GM18868 (cell line): ENCODE results near the gene CCDC3.
"Not testable (repeated sequence)": the region's sequence is repeated elsewhere in the genome, so short reads cannot be mapped to it uniquely, and the experiment has no call there.

Source experiments
- ATAC-seq: cut with Tn5 transposase; IDR thresholded peaks from one replicate; pipeline ENCODE4 v1.9.1; 2021; ENCODE audit warnings: mild to moderate bottlenecking, moderate library complexity; ENCODE audit not compliant: unreplicated experiment

Gene CCDC3

GRCh38 chr10:13001041-13001886 is at the start of gene CCDC3:
TSS of gene CCDC3 (minus strand) at chr10:13001713. CDS start at chr10:13001570, 143 bp downstream.
- no peak for ATAC-seq

- no peak for ATAC-seq
These were observed 49.7 kb upstream of the CCDC3 start for GRCh38 chr10:13051126-13051694.

GRCh38 chr10:13049774-13050420 is 48.4 kb upstream of the CCDC3 start:
- ATAC-seq = no peak

- ATAC-seq = no peak
These were observed 47.2 kb upstream of the CCDC3 start for GRCh38 chr10:13048762-13049161.

- ATAC-seq = no peak
These were observed 46.2 kb upstream of the CCDC3 start for GRCh38 chr10:13047529-13048206.

- ATAC-seq = no peak
These were observed 45.5 kb upstream of the CCDC3 start for GRCh38 chr10:13046851-13047528.

GRCh38 chr10:13043520-13043919 is 42.0 kb upstream of the CCDC3 start:
- no peak for ATAC-seq

GRCh38 chr10:13039761-13040160 is 38.2 kb upstream of the CCDC3 start:
- no peak for ATAC-seq

GRCh38 chr10:13038391-13038790 is 36.9 kb upstream of the CCDC3 start:
- ATAC-seq = no peak

GRCh38 chr10:13037832-13038231 is 36.3 kb upstream of the CCDC3 start:
- ATAC-seq = no peak

GRCh38 chr10:13036841-13037240 is 35.3 kb upstream of the CCDC3 start:
- no peak for ATAC-seq

GRCh38 chr10:13035731-13036130 is 34.2 kb upstream of the CCDC3 start:
- ATAC-seq = not testable (repeated sequence)

GRCh38 chr10:13026873-13027272 is 25.4 kb upstream of the CCDC3 start:
- no peak for ATAC-seq

GRCh38 chr10:13023754-13024153 is 22.2 kb upstream of the CCDC3 start:
- ATAC-seq = no peak

GRCh38 chr10:13019280-13019679 is 17.8 kb upstream of the CCDC3 start:
- no peak for ATAC-seq

GRCh38 chr10:13018171-13018570 is 16.7 kb upstream of the CCDC3 start:
- ATAC-seq = no peak

GRCh38 chr10:13016886-13017285 is 15.4 kb upstream of the CCDC3 start:
- ATAC-seq = no peak

GRCh38 chr10:13016426-13016825 is 14.9 kb upstream of the CCDC3 start:
- ATAC-seq = no peak

- no peak for ATAC-seq
These were observed 4.5 kb upstream of the CCDC3 start for GRCh38 chr10:13006037-13006436.

- no peak for ATAC-seq
These were observed 2.2 kb upstream of the CCDC3 start for GRCh38 chr10:13003759-13004158.

- no peak for ATAC-seq
These were observed 1.5 kb upstream of the CCDC3 start for GRCh38 chr10:13003004-13003403.
